Measurements from ENCODE around the gene ITPKB.

ITPKB gene

GRCh38 chr1:226648421-226648820, 90.7 kb downstream of the ITPKB start:
- DNase-seq = no peak

- DNase-seq = no peak
These were observed 91.4 kb downstream of the ITPKB start for GRCh38 chr1:226647719-226648118.

GRCh38 chr1:226646870-226647449, 92.1 kb downstream of the ITPKB start:
- DNase-seq = no peak

- DNase-seq = no peak
These were observed 92.8 kb downstream of the ITPKB start for GRCh38 chr1:226646026-226646869.

GRCh38 chr1:226645279-226645976, 93.7 kb downstream of the ITPKB start:
- DNase-seq = no peak

GRCh38 chr1:226644541-226645176, 94.4 kb downstream of the ITPKB start:
- DNase-seq = no peak

GRCh38 chr1:226643611-226644540, 95.2 kb downstream of the ITPKB start:
- no peak for DNase-seq

- DNase-seq = no peak
These were observed 95.9 kb downstream of the ITPKB start for GRCh38 chr1:226643177-226643576.

GRCh38 chr1:226642421-226642820, 96.7 kb downstream of the ITPKB start:
- DNase-seq = no peak

GRCh38 chr1:226641671-226642231, 97.3 kb downstream of the ITPKB start:
- no peak for DNase-seq

GRCh38 chr1:226640321-226641136, 98.6 kb downstream of the ITPKB start:
- DNase-seq = no peak

- no peak for DNase-seq
These were observed 99.4 kb downstream of the ITPKB start for GRCh38 chr1:226639631-226640061.

GRCh38 chr1:226639206-226639605, 99.9 kb downstream of the ITPKB start:
- DNase-seq = peak; percentile 7

GRCh38 chr1:226638608-226639007, 100.5 kb downstream of the ITPKB start:
- peak; percentile 49 for DNase-seq

GRCh38 chr1:226638001-226638601, 101.0 kb downstream of the ITPKB start:
- peak; percentile 40 for DNase-seq

- peak; percentile 48 for DNase-seq
These were observed 101.7 kb downstream of the ITPKB start for GRCh38 chr1:226637147-226637935.

- DNase-seq = no peak
These were observed 102.3 kb downstream of the ITPKB start for GRCh38 chr1:226636847-226637096.

GRCh38 chr1:226635456-226635941, 103.6 kb downstream of the ITPKB start:
- peak; percentile 68 for DNase-seq

GRCh38 chr1:226634611-226635246, 104.4 kb downstream of the ITPKB start:
- peak; percentile 54 for DNase-seq

All from activated CD8-positive, alpha-beta memory T cell treated with anti-CD3 and anti-CD28 coated beads, Interleukin-2, amount 50 U/mL, for 48 hours (primary cell).